K562 (cell line): Measurements from ENCODE around the gene METTL15. TPM values are rescaled to one million over a fixed set of nuclear protein-coding genes. Genes with fewer than 3 reads are reported as not detected.

Experiments used
- CREB3 ChIP-seq: fragments of 450-650 bp; conservative IDR thresholded peaks from 2 replicates; pipeline ENCODE4 v1.6.1; 2016; ENCODE audit warnings: missing genetic modification characterization, low read depth, mild to moderate bottlenecking, missing compliant biosample characterization, moderate library complexity
- E2F8 ChIP-seq: fragments of 450-650 bp; IDR thresholded peaks from 2 replicates; pipeline ENCODE4 v1.7.1; 2018; ENCODE audit warnings: mild to moderate bottlenecking, low read depth; ENCODE audit not compliant: partially characterized antibody
- FOXJ2 ChIP-seq: fragments of 200-800 bp; sonication (Bioruptor generic); IDR thresholded peaks from 2 replicates; pipeline ENCODE4 v1.6.1; 2016; ENCODE audit warnings: missing genetic modification characterization, missing compliant biosample characterization
- HMBOX1 ChIP-seq: sonication (generic); IDR thresholded peaks from 2 replicates; pipeline ENCODE4 v1.6.1; 2016
- MIER1 ChIP-seq: fragments of 450-650 bp; IDR thresholded peaks from 2 replicates; pipeline ENCODE4 v1.6.1; 2016; ENCODE audit warnings: antibody characterized with exemption, mild to moderate bottlenecking, low read depth
- NELFE ChIP-seq: IDR thresholded peaks from 2 replicates; pipeline ENCODE4 v1.6.1; 2011; ENCODE audit warnings: mild to moderate bottlenecking; ENCODE audit not compliant: insufficient read depth, insufficient read length
- NR2C1 ChIP-seq, 2 experiments: fragments of 450-650 bp; IDR thresholded peaks; 2 replicates each; pipeline ENCODE4 v1.6.1; 2017; ENCODE audit warnings: mild to moderate bottlenecking in 2 of 2, antibody characterized with exemption in 1 of 2, inconsistent platforms in 1 of 2, missing compliant biosample characterization in 1 of 2, missing genetic modification characterization in 1 of 2
- PKNOX1 ChIP-seq: fragments of 450-650 bp; IDR thresholded peaks from 2 replicates; pipeline ENCODE4 v1.6.1; 2016
- SIRT6 ChIP-seq: IDR thresholded peaks from one replicate; pipeline ENCODE4 v1.6.1; 2012; ENCODE audit warnings: low read depth, mild to moderate bottlenecking, control low read depth, inconsistent platforms, low read length, moderate library complexity
- SMARCB1 ChIP-seq: IDR thresholded peaks from 2 replicates; pipeline ENCODE4 v1.6.1; 2011; ENCODE audit warnings: improper control_type of control experiment, low read depth; ENCODE audit not compliant: insufficient read length
- SNRNP70 ChIP-seq: fragments of 200-400 bp; formaldehyde crosslinking; optimal IDR thresholded peaks from 2 replicates; pipeline ENCODE3; 2017; ENCODE audit warnings: low read depth, low read length
- UBTF ChIP-seq, 2 experiments: IDR thresholded peaks; 2 replicates each; pipeline ENCODE4 v1.6.1; 2012; ENCODE audit warnings: improper control_type of control experiment in 2 of 2, low read depth in 2 of 2, low read length in 2 of 2, borderline replicate concordance in 1 of 2
- ZNF518B ChIP-seq: fragments of 250-450 bp; sonication (Bioruptor Pico); IDR thresholded peaks from 2 replicates; pipeline ENCODE4 v1.5.0; 2021; ENCODE audit warnings: mild to moderate bottlenecking, moderate library complexity
- polyA plus RNA-seq, 8 experiments: library from polyadenylated mRNA; depleted of rRNA in 4 of 8; stranded (reverse) in 5 of 8; unstranded in 3 of 8; fragments of >200 nt; fragmentation: Nextera tagmentation in 2 of 8; fragmentation: Illumina TruSeq in 1 of 8; extraction: Ambion mirVana in 2 of 8; extraction: Trizol in 1 of 8; gene quantifications; 2 replicates each; pipeline versions ENCODE4 v1.2.1 to v1.2.3, GENCODE V29; 2011 to 2014; ENCODE audit warnings: inconsistent platforms in 1 of 8, missing spikeins in 1 of 8
- total RNA-seq, 7 experiments: library from RNA; depleted of rRNA in 6 of 7; stranded (reverse); fragments of >200 nt in 6 of 7; fragmentation: Illumina TruSeq in 2 of 7; extraction: Trizol in 2 of 7; gene quantifications; 2 replicates each; pipeline versions ENCODE4 v1.2.1 to v1.2.3, GENCODE V29; 2011 to 2021; ENCODE audit warnings: low replicate concordance in 1 of 7

METTL15 gene
- total and polyA plus RNA-seq, 9 of the 15 experiments (the other 6 are each of a cell fraction or from before 2014, with no cell fraction given): 10.7 to 21.7 (median 15.9) TPM

- TF ChIP-seq HMBOX1 (peak; percentile 66; the same call in 1 of the 2 replicates), PKNOX1 (peak; percentile 85), SIRT6 (no peak), NELFE (no peak), MIER1 (no peak), CREB3 (no peak), SNRNP70 (no peak), SMARCB1 (no peak), UBTF (IDR thresholded peaks at IDR 0.05; ENCODE audit: borderline replicate concordance in 1 of 2, low read depth in 2 of 2, low read length in 2 of 2) (0 out of 4 replicates have a peak, but pooled peaks of 1 of the 2 experiments have one; percentile 49), E2F8 (peak; percentile 97), ZNF518B (no peak), NR2C1 (IDR thresholded peaks at IDR 0.05) (no peak), NR2C1 (tag; IDR thresholded peaks at IDR 0.05) (no peak), FOXJ2 (tag) (peak; percentile 96)
These were observed at the start of gene METTL15, which contains the start of gene KIF18A (continued) for GRCh38 chr11:28107750-28108618.
